WTC11 (cell line): ENCODE data around the gene PIM1. TPM values are rescaled to one million over a fixed set of nuclear protein-coding genes. Genes with fewer than 3 reads are reported as not detected.

ENCODE experiments used
- ATAC-seq: fragments of 200-7000 bp; cut with Tn5 transposase; 2 replicates; pipeline ENCODE4 v1.10.0; 2021; ENCODE audit warnings: mild to moderate bottlenecking, moderate library complexity
- CTCF ChIA-PET: fragments of 300-600 bp; sonication (Branson Sonifier 250); formaldehyde crosslinking; loops from one replicate; lab custom pipeline; 2021; ENCODE audit warnings: antibody characterized with exemption; lab: Charles Lee
- POLR2A ChIA-PET: fragments of 350-600 bp; sonication (Branson Sonifier 250); formaldehyde crosslinking; loops from one replicate; lab custom pipeline; 2021; ENCODE audit warnings: antibody characterized with exemption; lab: Charles Lee
- DNase-seq: peaks from one replicate; pipeline ENCODE4 v3.0.0; 2021; ENCODE audit warnings: low spot score
- H3K27ac Mint-ChIP-seq: 2 replicates; pipeline ENCODE4 v1.8.0; 2021; ENCODE audit warnings: mixed read lengths
- H3K27me3 Mint-ChIP-seq: 2 replicates; pipeline ENCODE4 v1.8.0; 2021; ENCODE audit warnings: low read depth, mild to moderate bottlenecking, moderate library complexity, mixed read lengths
- H3K36me3 Mint-ChIP-seq: 2 replicates; pipeline ENCODE4 v1.8.0; 2021; ENCODE audit warnings: mixed read lengths
- H3K4me1 Mint-ChIP-seq: 2 replicates; pipeline ENCODE4 v1.8.0; 2022; ENCODE audit warnings: mixed read lengths
- H3K4me3 Mint-ChIP-seq: 2 replicates; pipeline ENCODE4 v1.8.0; 2021; ENCODE audit warnings: mild to moderate bottlenecking, moderate library complexity, mixed read lengths
- H3K9me3 Mint-ChIP-seq: 2 replicates; pipeline ENCODE4 v1.8.0; 2021; ENCODE audit warnings: mixed read lengths
- AR ChIP-seq: fragments of 250-450 bp; sonication (Bioruptor Pico); IDR thresholded peaks from 2 replicates; pipeline ENCODE4 v1.9.0; 2021; ENCODE audit warnings: mild to moderate bottlenecking
- CTCF ChIP-seq: fragments of 200-600 bp; IDR thresholded peaks from 2 replicates; pipeline ENCODE4 v1.8.0; 2022; ENCODE audit warnings: antibody characterized with exemption
- E2F1 ChIP-seq: sonication (generic); formaldehyde crosslinking; IDR thresholded peaks from 2 replicates; pipeline ENCODE4 v1.8.0; 2022; ENCODE audit warnings: mild to moderate bottlenecking, missing genetic modification reagents
- ESRRA ChIP-seq: sonication (generic); formaldehyde crosslinking; IDR thresholded peaks from 2 replicates; pipeline ENCODE4 v1.8.1; 2022; ENCODE audit warnings: mild to moderate bottlenecking, missing genetic modification reagents, borderline replicate concordance
- FOXK1 ChIP-seq: sonication (generic); formaldehyde crosslinking; IDR thresholded peaks from 2 replicates; pipeline ENCODE4 v1.8.0; 2022; ENCODE audit warnings: mild to moderate bottlenecking, moderate library complexity, missing genetic modification reagents
- JAZF1 ChIP-seq: fragments of 250-450 bp; sonication (Bioruptor Pico); IDR thresholded peaks from 2 replicates; pipeline ENCODE4 v1.9.0; 2021; ENCODE audit warnings: moderate library complexity, mild to moderate bottlenecking, inconsistent platforms
- SMAD3 ChIP-seq: sonication (generic); formaldehyde crosslinking; IDR thresholded peaks from 2 replicates; pipeline ENCODE4 v1.8.0; 2022; ENCODE audit warnings: missing genetic modification reagents, mild to moderate bottlenecking, borderline replicate concordance
- USF1 ChIP-seq: sonication (generic); formaldehyde crosslinking; IDR thresholded peaks from 2 replicates; pipeline ENCODE4 v1.8.0; 2022; ENCODE audit warnings: mild to moderate bottlenecking, missing genetic modification reagents
- ZNF121 ChIP-seq: sonication (generic); formaldehyde crosslinking; IDR thresholded peaks from 2 replicates; pipeline ENCODE4 v1.8.0; 2023; ENCODE audit warnings: missing genetic modification reagents
- total RNA-seq: library from RNA; stranded (reverse); gene quantifications from 3 replicates; pipeline ENCODE4 v1.2.3, GENCODE V29; 2021
- TF ChIP-seq, protein P1 (sequence below): sonication (generic); formaldehyde crosslinking; IDR thresholded peaks from 2 replicates; pipeline ENCODE4 v1.8.1; 2023; ENCODE audit warnings: mild to moderate bottlenecking, missing genetic modification reagents, borderline replicate concordance

The PIM1 gene
- total RNA-seq, 1 experiment from 2014 or later = 64.7 TPM

GRCh38 chr6:37171970-37172812 lies 2.2 kb downstream of the PIM1 start (continued):
- TF ChIP-seq CTCF (peak; percentile 89), ESRRA (CRISPR knock-in tag) (no peak), AR (CRISPR knock-in tag) (no peak), USF1 (CRISPR knock-in tag) (peak; percentile 82), FOXK1 (peak; percentile 99)

DNA sequence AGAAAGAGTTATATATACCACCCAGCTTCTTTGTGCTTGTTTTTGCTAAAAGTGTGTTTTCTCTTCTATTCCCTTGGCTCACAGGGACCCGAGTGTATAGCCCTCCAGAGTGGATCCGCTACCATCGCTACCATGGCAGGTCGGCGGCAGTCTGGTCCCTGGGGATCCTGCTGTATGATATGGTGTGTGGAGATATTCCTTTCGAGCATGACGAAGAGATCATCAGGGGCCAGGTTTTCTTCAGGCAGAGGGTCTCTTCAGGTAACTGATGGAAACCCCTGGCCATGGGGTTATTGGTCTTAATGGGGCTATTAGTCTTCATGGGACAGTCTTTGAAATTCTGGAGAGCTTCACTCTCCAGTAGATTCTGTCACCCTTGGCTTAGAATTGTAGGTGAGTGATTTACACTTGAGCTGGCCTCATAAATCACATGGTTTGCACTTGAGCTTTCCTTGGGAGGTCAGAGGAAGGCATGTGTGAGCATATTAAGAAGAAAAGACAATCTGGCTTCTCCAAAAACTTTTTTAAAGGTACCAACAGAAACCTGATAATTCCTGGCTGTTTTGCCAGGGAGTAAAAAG lies 3.0 kb downstream of the PIM1 start:
- H3K4me3 Mint-ChIP-seq = peak overlapping the region; percentile 46

More for the DNA sequence above, 3.0 kb downstream of the PIM1 start:
- ChIA-PET POLR2A (interaction anchor here (0.5 to 5.2 kb wide), 6 partner anchors 35 to 242 kb away, joined by 3 to 53 read pairs (median 12); no protein-coding TSS in a partner anchor), CTCF (interaction anchor here (0.8 to 5.4 kb wide), 16 partner anchors 35 to 155 kb away, joined by 3 to 70 read pairs (median 14); no protein-coding TSS in a partner anchor)
- H3K9me3 Mint-ChIP-seq = no peaks in the 10 kb centered on the region
- H3K36me3 Mint-ChIP-seq = peaks cover 47% of the 10 kb centered on the region
- H3K27ac Mint-ChIP-seq = no peak overlapping the region; the same call in 1 of the 2 replicates
- ATAC-seq = no peak
- TF ChIP-seq, protein P1, sequence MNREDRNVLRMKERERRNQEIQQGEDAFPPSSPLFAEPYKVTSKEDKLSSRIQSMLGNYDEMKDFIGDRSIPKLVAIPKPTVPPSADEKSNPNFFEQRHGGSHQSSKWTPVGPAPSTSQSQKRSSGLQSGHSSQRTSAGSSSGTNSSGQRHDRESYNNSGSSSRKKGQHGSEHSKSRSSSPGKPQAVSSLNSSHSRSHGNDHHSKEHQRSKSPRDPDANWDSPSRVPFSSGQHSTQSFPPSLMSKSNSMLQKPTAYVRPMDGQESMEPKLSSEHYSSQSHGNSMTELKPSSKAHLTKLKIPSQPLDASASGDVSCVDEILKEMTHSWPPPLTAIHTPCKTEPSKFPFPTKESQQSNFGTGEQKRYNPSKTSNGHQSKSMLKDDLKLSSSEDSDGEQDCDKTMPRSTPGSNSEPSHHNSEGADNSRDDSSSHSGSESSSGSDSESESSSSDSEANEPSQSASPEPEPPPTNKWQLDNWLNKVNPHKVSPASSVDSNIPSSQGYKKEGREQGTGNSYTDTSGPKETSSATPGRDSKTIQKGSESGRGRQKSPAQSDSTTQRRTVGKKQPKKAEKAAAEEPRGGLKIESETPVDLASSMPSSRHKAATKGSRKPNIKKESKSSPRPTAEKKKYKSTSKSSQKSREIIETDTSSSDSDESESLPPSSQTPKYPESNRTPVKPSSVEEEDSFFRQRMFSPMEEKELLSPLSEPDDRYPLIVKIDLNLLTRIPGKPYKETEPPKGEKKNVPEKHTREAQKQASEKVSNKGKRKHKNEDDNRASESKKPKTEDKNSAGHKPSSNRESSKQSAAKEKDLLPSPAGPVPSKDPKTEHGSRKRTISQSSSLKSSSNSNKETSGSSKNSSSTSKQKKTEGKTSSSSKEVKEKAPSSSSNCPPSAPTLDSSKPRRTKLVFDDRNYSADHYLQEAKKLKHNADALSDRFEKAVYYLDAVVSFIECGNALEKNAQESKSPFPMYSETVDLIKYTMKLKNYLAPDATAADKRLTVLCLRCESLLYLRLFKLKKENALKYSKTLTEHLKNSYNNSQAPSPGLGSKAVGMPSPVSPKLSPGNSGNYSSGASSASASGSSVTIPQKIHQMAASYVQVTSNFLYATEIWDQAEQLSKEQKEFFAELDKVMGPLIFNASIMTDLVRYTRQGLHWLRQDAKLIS (CRISPR knock-in tag) = no peak
- TF ChIP-seq SMAD3 (CRISPR knock-in tag) = no peak
- TF ChIP-seq E2F1 (CRISPR knock-in tag) = no peak
- TF ChIP-seq JAZF1 = no peak
- no peak for TF ChIP-seq FOXK1
- TF ChIP-seq ZNF121 (CRISPR knock-in tag) = no peak
- H3K4me1 Mint-ChIP-seq = peaks cover 43% of the 10 kb centered on the region
- DNase-seq = no peak
- no peaks in the 10 kb centered on the region for H3K27me3 Mint-ChIP-seq
